HepG2 (cell line): ENCODE data around the gene REC114. TPM values are rescaled to one million over a fixed set of nuclear protein-coding genes. Genes with fewer than 3 reads are reported as not detected.

Source experiments
- ATAC-seq: fragments of 200-7000 bp; cut with Tn5 transposase; 3 replicates; pipeline ENCODE4 v1.9.1; 2020; ENCODE audit warnings: mild to moderate bottlenecking, moderate library complexity
- BruUV-seq: library from RNA; stranded (reverse); fragments of 400-500 nt; replicated peaks from 2 replicates; lab custom pipeline; 2021; lab: Mats Ljungman, UMichigan
- CTCF ChIA-PET: fragments of 300-600 bp; formaldehyde crosslinking; extraction: SDS; loops from one replicate; lab custom pipeline; 2021; ENCODE audit warnings: low total read pairs, inconsistent platforms, low intra/inter-chr PET ratio; lab: Yijun Ruan, JAX
- POLR2A ChIA-PET: fragments of 350-600 bp; sonication (Branson Sonifier 250); formaldehyde crosslinking; loops from one replicate; lab custom pipeline; 2020; ENCODE audit warnings: antibody characterized with exemption, inconsistent platforms; lab: Yijun Ruan, JAX
- DNase-seq: peaks from one replicate; pipeline ENCODE4 v3.0.0-alpha.2; 2015; ENCODE audit warnings: low spot score
- FAIRE-seq: peaks from 3 replicates; lab custom pipeline; 2011; peaks lifted over from hg19 to GRCh38; lab: Jason Lieb, UNC
- H2AFZ ChIP-seq: one replicate; pipeline ENCODE4 v1.6.1; 2011; ENCODE audit warnings: low read length, inconsistent platforms
- H3K27ac ChIP-seq: fragments of 300-600 bp; 3 replicates; pipeline ENCODE4 v1.8.0; 2011; ENCODE audit warnings: mixed run types, mild to moderate bottlenecking, mixed read lengths, low read length, inconsistent platforms; ENCODE audit not compliant: insufficient read depth; ENCODE audit errors: extremely low read length
- H3K27me3 ChIP-seq, 2 experiments: fragments of 200-600 bp in 1 of 2; 2 replicates in 1 of 2; 3 replicates in 1 of 2; pipeline versions ENCODE4 v1.6.0 to v1.8.0; 2011; ENCODE audit warnings: low read length in 2 of 2, mild to moderate bottlenecking in 2 of 2, moderate library complexity in 2 of 2, inconsistent platforms in 1 of 2; ENCODE audit not compliant: insufficient read depth in 2 of 2, control insufficient read depth in 1 of 2
- H3K36me3 ChIP-seq, 2 experiments: fragments of 200-600 bp in 1 of 2; replicated peaks in 1 of 2; 2 replicates in 1 of 2; 3 replicates in 1 of 2; pipeline versions ENCODE4 v1.5.1 to v1.8.0; 2011; ENCODE audit warnings: low read length in 2 of 2, inconsistent platforms in 1 of 2; ENCODE audit not compliant: insufficient read depth in 2 of 2, control insufficient read depth in 1 of 2
- H3K4me1 ChIP-seq: 2 replicates; pipeline ENCODE4 v1.5.1; 2012; ENCODE audit warnings: low read length, inconsistent platforms; ENCODE audit not compliant: insufficient read depth
- H3K4me2 ChIP-seq: 2 replicates; pipeline ENCODE4 v1.6.0; 2011; ENCODE audit warnings: low read depth, low read length, inconsistent platforms
- H3K4me3 ChIP-seq, 3 experiments: fragments of 200-600 bp in 1 of 3; sonication (generic), shearing (Covaris generic) in 1 of 3; replicated peaks in 1 of 3; 2 replicates each; pipeline ENCODE4 v1.5.1; 2011 to 2016; ENCODE audit warnings: low read length in 3 of 3, inconsistent platforms in 2 of 3, low read depth in 2 of 3, mild to moderate bottlenecking in 2 of 3, control low read depth in 1 of 3, mixed read lengths in 1 of 3; ENCODE audit not compliant: insufficient read depth in 1 of 3
- H3K79me2 ChIP-seq: one replicate; pipeline ENCODE4 v1.6.1; 2011; ENCODE audit warnings: low read length, inconsistent platforms; ENCODE audit not compliant: insufficient read depth
- H3K9ac ChIP-seq: 2 replicates; pipeline ENCODE4 v1.6.0; 2011; ENCODE audit warnings: mild to moderate bottlenecking, low read depth, low read length, inconsistent platforms; ENCODE audit not compliant: insufficient read depth
- H3K9me3 ChIP-seq: 2 replicates; pipeline ENCODE4 v1.5.1; 2012; ENCODE audit warnings: mild to moderate bottlenecking, low read length
- H4K20me1 ChIP-seq: 2 replicates; pipeline ENCODE4 v1.6.0; 2011; ENCODE audit warnings: inconsistent platforms, mild to moderate bottlenecking, low read length, moderate library complexity; ENCODE audit not compliant: insufficient read depth
- CHD4 ChIP-seq: fragments of 200-600 bp; sonication (generic); IDR thresholded peaks from 2 replicates; pipeline ENCODE4 v1.7.0; 2017; ENCODE audit warnings: mild to moderate bottlenecking, low read length, borderline replicate concordance
- GATAD1 ChIP-seq: IDR thresholded peaks from 2 replicates; pipeline ENCODE4 v1.6.1; 2016; ENCODE audit warnings: missing genetic modification reagents, missing compliant biosample characterization
- GFI1 ChIP-seq: sonication (generic); formaldehyde crosslinking; IDR thresholded peaks from 2 replicates; pipeline ENCODE4 v1.5.0; 2020; ENCODE audit warnings: missing genetic modification reagents, mild to moderate bottlenecking, borderline replicate concordance
- HBP1 ChIP-seq: IDR thresholded peaks from 2 replicates; pipeline ENCODE4 v1.6.1; 2016; ENCODE audit warnings: low read depth, control low read depth
- HDAC1 ChIP-seq: sonication (generic); formaldehyde crosslinking; IDR thresholded peaks from 2 replicates; pipeline ENCODE4 v1.5.1; 2020; ENCODE audit warnings: mild to moderate bottlenecking, missing genetic modification reagents
- NFE2L2 ChIP-seq: fragments of 150-350 bp; IDR thresholded peaks from 2 replicates; pipeline ENCODE4 v1.6.1; 2014; ENCODE audit warnings: low read length
- REPIN1 ChIP-seq: sonication (generic); formaldehyde crosslinking; IDR thresholded peaks from 2 replicates; pipeline ENCODE4 v1.8.0; 2022; ENCODE audit warnings: missing genetic modification reagents, low read depth, mild to moderate bottlenecking, borderline replicate concordance
- SMC3 ChIP-seq: IDR thresholded peaks from 2 replicates; pipeline ENCODE4 v1.6.1; 2011; ENCODE audit warnings: low read length, improper control_type of control experiment
- XRCC5 ChIP-seq: fragments of 200-400 bp; formaldehyde crosslinking; optimal IDR thresholded peaks from 2 replicates; pipeline ENCODE3; 2017; ENCODE audit warnings: mild to moderate bottlenecking, low read length
- ZBTB21 ChIP-seq: sonication (generic); formaldehyde crosslinking; IDR thresholded peaks from 2 replicates; pipeline ENCODE4 v1.4.0; 2020; ENCODE audit warnings: missing genetic modification reagents
- ZMAT3 ChIP-seq: sonication (generic); formaldehyde crosslinking; conservative IDR thresholded peaks from 2 replicates; pipeline ENCODE4 v1.7.0; 2021; ENCODE audit warnings: missing genetic modification reagents
- ZNF124 ChIP-seq: sonication (generic); formaldehyde crosslinking; IDR thresholded peaks from 2 replicates; pipeline ENCODE4 v1.4.0; 2020; ENCODE audit warnings: missing genetic modification reagents
- ZNF230 ChIP-seq: sonication (generic); formaldehyde crosslinking; IDR thresholded peaks from 2 replicates; pipeline ENCODE4 v1.4.0; 2020; ENCODE audit warnings: mild to moderate bottlenecking, missing genetic modification reagents
- ZNF3 ChIP-seq: IDR thresholded peaks from 2 replicates; pipeline ENCODE4 v1.7.0; 2017; ENCODE audit warnings: inconsistent platforms
- ZNF350 ChIP-seq: sonication (generic); formaldehyde crosslinking; IDR thresholded peaks from 2 replicates; pipeline ENCODE4 v1.4.0; 2020; ENCODE audit warnings: mild to moderate bottlenecking, low read depth, missing genetic modification reagents, borderline replicate concordance
- ZNF441 ChIP-seq: sonication (generic); formaldehyde crosslinking; IDR thresholded peaks from 2 replicates; pipeline ENCODE4 v1.7.0; 2021; ENCODE audit warnings: missing genetic modification reagents, borderline replicate concordance
- ZNF589 ChIP-seq: sonication (generic); formaldehyde crosslinking; conservative IDR thresholded peaks from 2 replicates; pipeline ENCODE4 v1.8.0; 2022; ENCODE audit warnings: mild to moderate bottlenecking, moderate library complexity, missing genetic modification reagents
- ZNF747 ChIP-seq: sonication (generic); formaldehyde crosslinking; IDR thresholded peaks from 2 replicates; pipeline ENCODE4 v1.8.1; 2023; ENCODE audit warnings: missing genetic modification reagents, mild to moderate bottlenecking, borderline replicate concordance
- ZNF878 ChIP-seq: sonication (generic); formaldehyde crosslinking; IDR thresholded peaks from 2 replicates; pipeline ENCODE4 v1.8.1; 2023; ENCODE audit warnings: mild to moderate bottlenecking, missing genetic modification reagents, moderate library complexity
- WGBS: methylation state at CpG from one replicate; pipeline ENCODE4 v1.1.6; 2017; ENCODE audit warnings: low lambda C conversion rate; 5-methylcytosine and 5-hydroxymethylcytosine counted together
- in situ Hi-C: cut with HindIII; loops from 2 replicates; pipeline ENCODE4 v1.10.0; 2017; ENCODE audit warnings: low pct_unique_long_range_greater_than_20kb; ENCODE audit not compliant: extremely low pct_ligation_motif_present
- intact Hi-C: fragments of 100-400 bp; cut with micrococcal nuclease; formaldehyde crosslinking; loops from one replicate; pipeline ENCODE4 v1.10.0; 2022; ENCODE audit not compliant: unreplicated experiment
- polyA plus RNA-seq, 8 experiments: library from polyadenylated mRNA; depleted of rRNA in 3 of 8; stranded (reverse) in 7 of 8; unstranded in 1 of 8; fragments of >200 nt; fragmentation: Illumina TruSeq in 4 of 8; extraction: Trizol in 4 of 8; gene quantifications; 2 replicates each; pipeline versions ENCODE4 v1.2.1 to v1.2.3, GENCODE V29; 2011 to 2016; ENCODE audit warnings: low read depth in 4 of 8, missing spikeins in 1 of 8, mixed read lengths in 1 of 8; ENCODE audit not compliant: insufficient read depth in 1 of 8
- total RNA-seq, 5 experiments: library from RNA; depleted of rRNA; stranded (reverse); fragments of >200 nt; fragmentation: Illumina TruSeq; extraction: Trizol; gene quantifications; 2 replicates each; pipeline ENCODE4 v1.2.3, GENCODE V29; 2016; ENCODE audit warnings: low read depth in 1 of 5

REC114 gene
- total and polyA plus RNA-seq, 2 of the 13 experiments (the other 11 are each of a cell fraction or from before 2014, with no cell fraction given): not detected

DNA sequence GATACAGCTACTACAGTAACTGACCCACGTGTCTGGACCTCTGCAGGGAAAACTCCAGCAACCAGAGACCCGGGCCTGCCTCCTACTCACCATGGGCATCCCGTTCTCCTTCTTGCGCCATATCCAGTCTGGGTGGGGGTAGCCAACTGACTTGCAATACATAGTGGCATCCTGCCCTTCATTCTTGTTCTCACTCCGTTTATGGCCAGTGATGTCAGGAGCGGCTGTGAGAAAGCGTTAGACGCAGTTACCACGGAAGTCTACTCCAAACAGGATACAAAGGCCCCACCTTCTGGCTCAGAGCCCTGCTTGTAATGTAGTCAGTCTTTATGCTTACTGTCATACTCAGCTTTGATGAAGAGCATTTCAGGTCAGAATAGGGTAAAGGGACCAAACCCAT, 130.6 kb downstream of the REC114 start:
- POLR2A ChIA-PET: no interaction called here
- Histone ChIP-seq H3K4me3 (no peak overlapping the region), H3K27ac (no peak overlapping the region), H3K79me2 (no peaks in the 10 kb centered on the region), H4K20me1 (no peaks in the 10 kb centered on the region), H3K36me3 (peaks cover 23 to 57% of the 10 kb centered on the region in 2 experiments), H3K27me3 (no peaks in the 10 kb centered on the region), H3K4me2 (no peak overlapping the region), H3K4me1 (no peaks in the 10 kb centered on the region), H3K9me3 (no peaks in the 10 kb centered on the region), H3K9ac (no peak overlapping the region), H2AFZ (no peak overlapping the region)
- in situ Hi-C loops (no loop called here), intact Hi-C loops (no loop called here)
- CTCF ChIA-PET: no interaction called here
- no TSS peak for BruUV-seq
- DNase-seq (no peak), ATAC-seq (no peak), FAIRE-seq (no peak)
- 97% methylated on average over 9 of the region's 9 CpGs for WGBS
- no peak for TF ChIP-seq GFI1 (CRISPR knock-in tag)
- TF ChIP-seq ZNF350 (CRISPR knock-in tag): no peak
- no peak for TF ChIP-seq ZNF589 (CRISPR knock-in tag)
- no peak for TF ChIP-seq ZBTB21 (CRISPR knock-in tag)
- TF ChIP-seq NFE2L2: no peak
- no peak for TF ChIP-seq ZNF230 (CRISPR knock-in tag)
- no peak for TF ChIP-seq ZMAT3 (CRISPR knock-in tag)
- no peak for TF ChIP-seq ZNF747
- TF ChIP-seq ZNF878: no peak
- TF ChIP-seq GATAD1 (CRISPR knock-in tag): no peak
- TF ChIP-seq HBP1 (CRISPR knock-in tag): no peak
- no peak for TF ChIP-seq ZNF124
- TF ChIP-seq ZNF3 (CRISPR knock-in tag): no peak
- TF ChIP-seq CHD4: no peak
- TF ChIP-seq ZNF441: no peak
- TF ChIP-seq REPIN1 (CRISPR knock-in tag): no peak
- no peak for TF ChIP-seq HDAC1 (CRISPR knock-in tag)
- TF ChIP-seq SMC3: no peak
- no peak for TF ChIP-seq XRCC5
